ENCODE measurements around the gene PLEKHG4B. TPM values are rescaled to one million over a fixed set of nuclear protein-coding genes. Genes with fewer than 3 reads are reported as not detected.
"Not testable (repeated sequence)": the region's sequence is repeated elsewhere in the genome, so short reads cannot be mapped to it uniquely, and the experiment has no call there.

The PLEKHG4B gene
- total RNA-seq, 2 experiments from 2014 or later = not detected

- CTCF ChIA-PET = no interaction called here
Measured at GRCh38 chr5:54876-55569, 36.9 kb upstream of the PLEKHG4B start.

GRCh38 chr5:56561-57290, 35.2 kb upstream of the PLEKHG4B start:
- H3K27me3 Mint-ChIP-seq = peaks cover 28% of the 10 kb centered on the region
- no peaks in the 10 kb centered on the region for H3K36me3 Mint-ChIP-seq (ENCODE audit: low read depth)
- CTCF ChIA-PET = no interaction called here
- H3K4me1 Mint-ChIP-seq (ENCODE audit: low read depth) = no peaks in the 10 kb centered on the region
- POLR2A ChIA-PET = no interaction called here
- no peak overlapping the region for H3K27ac Mint-ChIP-seq
- peak; percentile 45 for DNase-seq
- no peak overlapping the region for H3K4me3 Mint-ChIP-seq
- ATAC-seq = no peak
- intact Hi-C loops (cut with micrococcal nuclease) = no loop called here
- H3K9me3 Mint-ChIP-seq = no peaks in the 10 kb centered on the region
- TF ChIP-seq, protein P1, sequence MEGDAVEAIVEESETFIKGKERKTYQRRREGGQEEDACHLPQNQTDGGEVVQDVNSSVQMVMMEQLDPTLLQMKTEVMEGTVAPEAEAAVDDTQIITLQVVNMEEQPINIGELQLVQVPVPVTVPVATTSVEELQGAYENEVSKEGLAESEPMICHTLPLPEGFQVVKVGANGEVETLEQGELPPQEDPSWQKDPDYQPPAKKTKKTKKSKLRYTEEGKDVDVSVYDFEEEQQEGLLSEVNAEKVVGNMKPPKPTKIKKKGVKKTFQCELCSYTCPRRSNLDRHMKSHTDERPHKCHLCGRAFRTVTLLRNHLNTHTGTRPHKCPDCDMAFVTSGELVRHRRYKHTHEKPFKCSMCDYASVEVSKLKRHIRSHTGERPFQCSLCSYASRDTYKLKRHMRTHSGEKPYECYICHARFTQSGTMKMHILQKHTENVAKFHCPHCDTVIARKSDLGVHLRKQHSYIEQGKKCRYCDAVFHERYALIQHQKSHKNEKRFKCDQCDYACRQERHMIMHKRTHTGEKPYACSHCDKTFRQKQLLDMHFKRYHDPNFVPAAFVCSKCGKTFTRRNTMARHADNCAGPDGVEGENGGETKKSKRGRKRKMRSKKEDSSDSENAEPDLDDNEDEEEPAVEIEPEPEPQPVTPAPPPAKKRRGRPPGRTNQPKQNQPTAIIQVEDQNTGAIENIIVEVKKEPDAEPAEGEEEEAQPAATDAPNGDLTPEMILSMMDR (IDR thresholded peaks at IDR 0.05) = no peak

More at GRCh38 chr5:54876-55569, 36.9 kb upstream of the PLEKHG4B start:
- no peak overlapping the region for H3K4me3 Mint-ChIP-seq
- intact Hi-C loops (cut with micrococcal nuclease) = no loop called here
- POLR2A ChIA-PET = no interaction called here
- H3K4me1 Mint-ChIP-seq (ENCODE audit: low read depth) = no peaks in the 10 kb centered on the region
- H3K9me3 Mint-ChIP-seq = peaks cover 3% of the 10 kb centered on the region
- DNase-seq (no peak), ATAC-seq (no peak)
- TF ChIP-seq, protein P1 (IDR thresholded peaks at IDR 0.05) = no peak
- no peaks in the 10 kb centered on the region for H3K36me3 Mint-ChIP-seq (ENCODE audit: low read depth)
- peaks cover 29% of the 10 kb centered on the region for H3K27me3 Mint-ChIP-seq
- no peak overlapping the region for H3K27ac Mint-ChIP-seq

GRCh38 chr5:60250-60649, 31.7 kb upstream of the PLEKHG4B start:
- H3K4me3 Mint-ChIP-seq; POLR2A ChIA-PET; intact Hi-C loops (cut with micrococcal nuclease); DNase-seq; H3K27ac Mint-ChIP-seq; H3K4me1 Mint-ChIP-seq (ENCODE audit: low read depth); H3K9me3 Mint-ChIP-seq; ATAC-seq; H3K36me3 Mint-ChIP-seq (ENCODE audit: low read depth); CTCF ChIA-PET: not testable (repeated sequence)
- peaks cover 30% of the 10 kb centered on the region for H3K27me3 Mint-ChIP-seq

DNA sequence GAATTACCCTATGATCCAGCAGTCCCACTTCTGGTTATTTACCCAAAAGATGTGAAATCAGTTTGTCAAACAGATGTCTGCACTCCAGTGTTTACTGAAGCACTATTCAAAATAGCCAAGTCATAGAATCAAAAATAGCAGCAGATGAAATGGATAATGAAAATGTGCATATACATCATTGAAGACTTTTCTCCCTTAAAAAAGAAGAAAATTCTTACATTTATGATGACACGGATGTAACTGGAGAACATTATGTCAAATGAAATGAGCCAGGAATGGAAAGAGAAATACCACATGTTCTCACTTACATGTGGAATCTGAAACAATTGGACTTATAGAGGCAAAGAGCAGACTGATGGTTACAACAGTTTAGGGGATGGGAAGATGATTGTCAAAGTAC, 21.5 kb upstream of the PLEKHG4B start:
- ATAC-seq = no peak
- H3K4me1 Mint-ChIP-seq (ENCODE audit: low read depth) = no peaks in the 10 kb centered on the region
- DNase-seq = no peak
- no peak overlapping the region for H3K27ac Mint-ChIP-seq
- H3K36me3 Mint-ChIP-seq (ENCODE audit: low read depth) = no peaks in the 10 kb centered on the region
- no peak overlapping the region for H3K4me3 Mint-ChIP-seq
- intact Hi-C loops (cut with micrococcal nuclease) = no loop called here
- TF ChIP-seq, protein P1 (IDR thresholded peaks at IDR 0.05) = no peak
- ChIA-PET POLR2A (no interaction called here), CTCF (no interaction called here)
- no peaks in the 10 kb centered on the region for H3K9me3 Mint-ChIP-seq
- peaks cover 26% of the 10 kb centered on the region for H3K27me3 Mint-ChIP-seq

DNA sequence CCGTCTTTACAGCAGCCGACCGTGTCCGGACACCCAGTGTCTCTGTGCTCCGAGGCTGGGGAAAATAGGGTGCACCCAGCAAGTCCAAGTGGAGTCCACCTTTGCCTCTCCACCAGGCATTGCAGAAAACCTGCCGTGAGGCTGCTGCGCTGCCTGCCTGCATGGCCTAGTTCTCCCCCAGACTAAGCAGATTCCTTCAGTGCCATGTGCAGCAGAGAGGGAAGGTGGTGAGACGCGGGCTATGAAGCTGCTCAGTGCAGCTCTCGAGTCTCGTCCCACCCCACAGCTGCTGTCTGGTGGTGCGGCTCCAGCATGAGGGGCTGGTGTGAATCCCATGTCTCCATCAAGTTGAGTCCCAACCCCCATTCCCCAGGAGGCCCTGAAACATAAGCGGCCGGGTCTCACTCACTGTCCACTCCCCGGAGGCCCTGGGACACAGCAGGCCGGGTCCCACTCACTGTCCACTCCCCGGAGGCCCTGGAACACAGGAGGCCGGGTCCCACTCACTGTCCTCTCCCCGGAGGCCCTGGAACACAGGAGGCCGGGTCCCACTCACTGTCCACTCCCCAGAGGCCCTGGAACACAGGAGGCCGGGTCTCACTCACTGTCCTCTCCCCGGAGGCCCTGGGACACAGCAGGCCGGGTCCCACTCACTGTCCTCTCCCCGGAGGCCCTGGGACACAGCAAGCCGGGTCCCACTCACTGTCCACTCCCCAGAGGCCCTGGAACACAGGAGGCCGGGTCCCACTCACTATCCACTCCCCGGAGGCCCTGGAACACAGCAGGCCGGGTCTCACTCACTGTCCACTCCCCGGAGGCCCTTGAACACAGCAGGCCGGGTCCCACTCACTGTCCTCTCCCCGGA, 19.4 kb upstream of the PLEKHG4B start:
- peaks cover 16% of the 10 kb centered on the region for H3K27me3 Mint-ChIP-seq
- H3K27ac Mint-ChIP-seq; POLR2A ChIA-PET; DNase-seq; H3K4me3 Mint-ChIP-seq; CTCF ChIA-PET; ATAC-seq; intact Hi-C loops (cut with micrococcal nuclease); H3K4me1 Mint-ChIP-seq (ENCODE audit: low read depth); H3K9me3 Mint-ChIP-seq; H3K36me3 Mint-ChIP-seq (ENCODE audit: low read depth): not testable (repeated sequence)

- H3K4me3 Mint-ChIP-seq; ATAC-seq; POLR2A ChIA-PET; H3K27ac Mint-ChIP-seq; DNase-seq; H3K4me1 Mint-ChIP-seq (ENCODE audit: low read depth); CTCF ChIA-PET; intact Hi-C loops (cut with micrococcal nuclease); H3K9me3 Mint-ChIP-seq; H3K36me3 Mint-ChIP-seq (ENCODE audit: low read depth): not testable (repeated sequence)
- peaks cover 11% of the 10 kb centered on the region for H3K27me3 Mint-ChIP-seq
Measured at GRCh38 chr5:73181-73447, 18.9 kb upstream of the PLEKHG4B start.

All from activated CD8-positive, alpha-beta T cell treated with anti-CD3 and anti-CD28 coated beads for 36 hours (primary cell).